NCI-H2171 (cell line): ENCODE results near the gene C12orf42.
"Not testable (repeated sequence)": the region's sequence is repeated elsewhere in the genome, so short reads cannot be mapped to it uniquely, and the experiment has no call there.

ENCODE experiments used
- DNase-seq: peaks from one replicate; lab custom pipeline; 2025; lab: John Stamatoyannopoulos, UW

The C12orf42 gene

DNA sequence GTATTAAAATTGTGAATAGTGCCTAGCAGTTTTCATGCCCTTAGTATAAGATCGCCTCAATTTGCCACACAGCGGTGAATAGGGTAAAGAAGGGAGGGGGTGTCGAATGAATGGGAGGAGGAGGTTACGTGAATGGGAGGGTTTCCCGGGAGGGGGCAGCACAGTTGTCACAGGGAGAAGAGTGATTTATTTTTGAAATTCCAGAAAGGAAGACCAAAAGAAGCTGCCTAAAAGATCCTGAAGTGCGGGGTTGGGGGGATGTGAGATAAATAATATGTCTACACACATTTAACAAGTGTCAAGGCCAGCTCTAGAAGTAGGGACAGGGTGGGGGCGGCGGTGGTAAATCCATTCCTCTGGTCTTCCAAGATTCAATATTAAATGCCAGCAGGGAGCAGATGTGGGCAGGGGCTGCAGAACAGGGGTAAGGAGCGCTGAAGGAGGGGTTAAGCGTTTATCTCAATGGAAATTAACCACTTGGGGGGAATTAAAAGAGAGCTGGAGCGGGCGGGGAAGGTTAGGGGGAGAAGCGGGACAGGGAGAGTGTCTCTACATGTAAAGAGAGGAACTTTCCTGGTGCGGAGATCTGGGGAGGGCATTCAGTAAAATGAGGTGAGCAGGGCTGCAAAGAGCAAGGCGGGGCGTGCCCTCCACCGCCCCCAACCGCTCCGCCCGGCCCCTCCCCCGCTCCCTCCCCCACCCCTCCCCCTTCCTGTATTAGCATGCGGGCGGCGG is 867 bp downstream of the C12orf42 start:
- no peak for DNase-seq

GRCh38 chr12:103494051-103494733 is 1.6 kb downstream of the C12orf42 start:
- no peak for DNase-seq

DNA sequence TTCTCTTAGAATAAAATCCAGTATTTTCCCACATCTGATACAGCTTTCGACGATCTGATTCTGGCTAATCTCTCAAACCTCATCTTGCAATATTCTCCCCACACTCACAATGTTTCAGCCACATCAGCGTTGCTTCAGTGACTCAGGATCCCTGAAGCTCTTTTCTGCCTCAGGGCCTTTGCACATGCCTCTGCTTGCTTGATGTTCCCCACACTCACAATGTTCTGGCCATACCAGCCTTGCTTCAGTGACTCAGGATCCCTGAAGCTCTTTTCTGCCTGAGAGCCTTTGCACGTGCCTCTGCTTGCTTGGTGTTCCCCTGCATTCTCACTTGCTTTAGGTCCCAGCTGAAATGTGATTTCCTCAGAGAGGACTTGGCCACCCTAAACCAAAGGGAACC is 2.6 kb downstream of the C12orf42 start:
- no peak for DNase-seq

GRCh38 chr12:103482365-103482764 is 13.4 kb downstream of the C12orf42 start:
- DNase-seq = no peak

DNA sequence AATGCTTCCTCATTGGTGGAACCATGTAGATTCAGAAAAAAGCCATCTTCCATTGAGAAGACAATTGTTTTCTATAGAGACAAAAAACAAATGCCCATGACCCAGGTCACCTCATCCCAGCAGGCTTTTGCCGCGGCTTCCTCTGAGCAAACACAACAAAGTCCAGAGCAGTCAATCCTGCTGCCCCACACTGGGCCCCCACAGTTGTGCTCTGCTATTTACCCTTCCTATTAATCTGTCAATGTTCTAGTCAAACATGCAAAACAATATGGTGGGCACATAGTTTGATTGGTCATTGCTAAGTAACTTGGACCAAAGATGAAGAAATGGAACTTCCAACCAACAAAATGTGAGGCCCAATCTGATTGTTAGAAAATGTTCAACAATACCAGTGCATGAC is 20.7 kb downstream of the C12orf42 start:
- DNase-seq = no peak

DNA sequence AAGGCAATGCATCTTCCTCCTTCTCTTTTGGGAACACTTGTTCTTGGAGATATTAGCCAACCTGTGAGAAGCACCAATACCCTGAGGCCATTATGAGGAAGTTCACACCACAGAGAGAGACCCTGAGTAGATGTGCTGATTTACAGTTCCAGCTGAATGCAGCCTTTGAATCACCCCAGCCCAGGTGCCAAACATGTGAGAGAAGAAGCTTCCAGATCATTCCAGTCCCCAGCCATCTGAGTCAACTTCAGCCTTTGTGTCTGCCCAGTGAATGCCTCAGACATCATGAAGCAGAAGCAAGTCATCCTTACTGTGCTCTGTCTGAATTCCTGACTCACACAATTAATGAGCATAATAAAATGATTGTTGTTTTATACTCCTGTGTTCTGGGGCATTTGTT is 25.1 kb downstream of the C12orf42 start:
- no peak for DNase-seq

GRCh38 chr12:103469719-103470118 is 26.0 kb downstream of the C12orf42 start:
- DNase-seq = no peak

DNA sequence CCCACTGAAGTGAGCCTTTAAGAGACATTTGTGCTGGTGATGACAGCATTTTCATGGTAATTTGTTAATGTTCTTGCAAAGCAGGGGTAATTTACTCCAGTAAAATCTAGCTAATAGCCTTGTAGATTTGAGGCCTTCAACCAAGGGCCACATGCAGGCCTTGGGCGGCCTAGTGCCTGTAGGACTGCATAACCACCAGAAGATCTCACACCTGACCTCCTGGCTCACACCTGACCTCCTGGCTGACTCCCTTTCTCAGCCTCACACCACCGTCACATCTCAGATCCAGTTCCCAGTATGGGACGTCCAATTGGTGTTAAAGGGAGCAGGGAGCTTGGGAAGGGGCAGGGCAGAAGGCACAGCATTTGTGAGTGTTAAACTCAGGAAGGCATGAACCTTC is 26.9 kb downstream of the C12orf42 start:
- DNase-seq = no peak

DNA sequence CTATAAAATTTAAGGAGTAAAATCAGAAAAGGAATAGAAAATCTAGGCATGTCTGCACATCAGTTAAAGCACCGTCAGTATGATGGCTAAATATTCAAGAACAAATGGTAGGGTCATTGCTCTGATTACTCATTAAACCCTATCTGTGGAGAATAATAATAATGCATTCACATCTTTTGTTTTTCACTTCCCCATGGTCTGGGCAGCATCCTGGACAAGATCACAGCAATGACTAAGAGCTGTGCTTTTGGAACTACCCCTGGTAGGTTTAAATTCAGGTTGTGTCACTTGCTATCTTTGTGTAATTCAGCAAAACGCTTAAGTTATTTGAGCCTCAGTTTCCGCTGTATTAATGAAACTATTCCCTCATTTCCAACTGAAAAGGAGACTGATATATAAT is 33.1 kb downstream of the C12orf42 start:
- no peak for DNase-seq

GRCh38 chr12:103457471-103457870 is 38.3 kb downstream of the C12orf42 start:
- no peak for DNase-seq

- DNase-seq = no peak
These were observed 39.8 kb downstream of the C12orf42 start for GRCh38 chr12:103456006-103456405.

DNA sequence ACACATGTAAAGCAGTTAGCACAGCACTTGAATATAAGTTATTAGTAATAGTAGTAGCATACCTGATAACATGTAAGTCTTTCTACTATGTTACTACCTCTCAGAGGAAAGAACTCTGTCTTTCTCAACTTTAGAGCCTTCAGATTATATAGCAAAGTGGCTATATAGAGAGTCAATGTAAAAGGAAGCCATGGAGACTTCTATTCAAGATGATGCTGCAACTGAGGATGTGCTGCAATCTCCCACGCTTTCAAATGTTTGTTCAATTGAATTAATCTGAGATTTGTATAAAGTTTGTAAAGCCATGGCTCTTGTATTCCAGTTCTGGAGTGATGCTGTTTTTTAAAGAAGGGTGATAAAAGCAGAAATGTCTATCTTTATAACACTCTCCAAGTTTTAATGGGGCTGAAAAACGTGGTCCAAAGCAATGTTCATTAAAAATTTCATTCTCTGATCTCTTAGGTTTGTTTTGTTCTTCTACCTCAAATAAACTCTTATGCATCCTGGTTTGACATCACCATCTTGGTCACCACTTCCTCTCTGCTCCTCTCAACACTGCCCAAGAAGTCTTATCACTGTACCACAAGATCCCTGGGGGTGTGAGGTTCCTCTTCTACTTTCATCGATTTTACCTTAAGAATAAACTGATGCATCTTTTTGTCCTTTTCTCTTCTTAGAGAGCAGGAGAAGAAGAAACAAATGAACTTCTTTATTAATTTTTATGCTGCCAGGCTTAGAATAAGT is 40.6 kb downstream of the C12orf42 start:
- no peak for DNase-seq

- DNase-seq = no peak
These were observed 50.8 kb downstream of the C12orf42 start for GRCh38 chr12:103444983-103445382.

- no peak for DNase-seq
These were observed 52.9 kb downstream of the C12orf42 start for GRCh38 chr12:103442822-103443221.

GRCh38 chr12:103442182-103442555 is 53.6 kb downstream of the C12orf42 start:
- no peak for DNase-seq

- DNase-seq = no peak
These were observed 54.2 kb downstream of the C12orf42 start for GRCh38 chr12:103441437-103442181.

DNA sequence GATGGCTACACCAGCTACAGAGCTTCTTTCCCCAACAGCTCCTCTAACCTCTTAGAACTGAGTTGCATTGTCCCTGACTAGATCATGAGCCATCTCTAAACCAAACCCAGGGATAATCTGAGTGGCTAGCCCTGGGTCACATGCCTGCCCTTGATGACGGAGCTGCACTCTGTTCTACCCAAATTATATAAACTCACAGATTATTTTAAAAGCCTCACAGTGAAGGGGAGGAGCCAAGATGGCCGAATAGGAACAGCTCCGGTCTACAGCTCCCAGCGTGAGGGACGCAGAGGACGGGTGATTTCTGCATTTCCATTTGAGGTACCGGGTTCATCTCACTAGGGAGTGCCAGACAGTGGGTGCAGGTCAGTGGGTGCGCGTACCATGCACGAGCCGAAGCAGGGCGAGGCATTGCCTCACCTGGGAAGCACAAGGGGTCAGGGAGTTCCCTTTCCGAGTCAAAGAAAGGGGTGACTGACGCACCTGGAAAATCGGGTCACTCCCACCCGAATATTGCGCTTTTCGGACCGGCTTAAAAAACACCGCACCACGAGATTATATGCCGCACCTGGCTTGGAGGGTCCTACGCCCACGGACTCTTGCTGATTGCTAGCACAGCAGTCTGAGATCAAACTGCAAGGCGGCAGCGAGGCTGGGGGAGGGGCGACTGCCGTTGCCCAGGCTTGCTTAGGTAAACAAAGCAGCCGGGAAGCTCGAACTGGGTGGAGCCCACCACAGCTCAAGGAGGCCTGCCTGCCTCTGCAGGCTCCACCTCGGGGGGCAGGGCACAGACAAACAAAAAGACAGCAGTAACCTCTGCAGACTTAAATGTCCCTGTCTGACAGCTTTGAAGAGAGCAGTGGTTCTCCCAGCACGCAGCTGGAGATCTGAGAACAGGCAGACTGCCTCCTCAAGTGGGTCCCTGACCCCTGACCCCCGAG is 61.3 kb downstream of the C12orf42 start:
- peak; percentile 6 for DNase-seq

GRCh38 chr12:103431950-103432349 is 63.8 kb downstream of the C12orf42 start:
- no peak for DNase-seq

DNA sequence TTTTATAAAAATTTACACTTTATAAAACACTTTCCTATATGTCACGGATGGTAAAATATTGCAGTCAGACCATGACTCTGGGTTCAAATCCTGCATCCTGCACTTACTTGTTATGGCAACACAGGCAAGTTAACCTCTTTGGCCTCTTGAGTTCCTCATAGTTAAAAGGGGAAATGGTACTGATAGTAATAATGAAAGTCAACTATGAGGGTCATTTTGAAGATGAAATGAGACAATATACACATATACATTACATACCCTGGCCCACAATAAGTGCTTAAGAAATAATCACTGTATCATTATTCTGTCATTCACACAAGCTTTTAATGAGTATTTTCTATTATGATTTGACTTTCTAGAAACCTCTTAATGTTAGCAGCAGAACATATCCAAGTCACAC is 64.4 kb downstream of the C12orf42 start:
- DNase-seq = no peak

GRCh38 chr12:103425674-103426073 is 70.1 kb downstream of the C12orf42 start:
- DNase-seq = not testable (repeated sequence)
